ENCODE results near the gene HBA2. TPM values are rescaled to one million over a fixed set of nuclear protein-coding genes. Genes with fewer than 3 reads are reported as not detected.
"Not testable (repeated sequence)": the region's sequence is repeated elsewhere in the genome, so short reads cannot be mapped to it uniquely, and the experiment has no call there.

HBA2 gene
- total RNA-seq, 1 donor from 2014 or later, result not detected

DNA sequence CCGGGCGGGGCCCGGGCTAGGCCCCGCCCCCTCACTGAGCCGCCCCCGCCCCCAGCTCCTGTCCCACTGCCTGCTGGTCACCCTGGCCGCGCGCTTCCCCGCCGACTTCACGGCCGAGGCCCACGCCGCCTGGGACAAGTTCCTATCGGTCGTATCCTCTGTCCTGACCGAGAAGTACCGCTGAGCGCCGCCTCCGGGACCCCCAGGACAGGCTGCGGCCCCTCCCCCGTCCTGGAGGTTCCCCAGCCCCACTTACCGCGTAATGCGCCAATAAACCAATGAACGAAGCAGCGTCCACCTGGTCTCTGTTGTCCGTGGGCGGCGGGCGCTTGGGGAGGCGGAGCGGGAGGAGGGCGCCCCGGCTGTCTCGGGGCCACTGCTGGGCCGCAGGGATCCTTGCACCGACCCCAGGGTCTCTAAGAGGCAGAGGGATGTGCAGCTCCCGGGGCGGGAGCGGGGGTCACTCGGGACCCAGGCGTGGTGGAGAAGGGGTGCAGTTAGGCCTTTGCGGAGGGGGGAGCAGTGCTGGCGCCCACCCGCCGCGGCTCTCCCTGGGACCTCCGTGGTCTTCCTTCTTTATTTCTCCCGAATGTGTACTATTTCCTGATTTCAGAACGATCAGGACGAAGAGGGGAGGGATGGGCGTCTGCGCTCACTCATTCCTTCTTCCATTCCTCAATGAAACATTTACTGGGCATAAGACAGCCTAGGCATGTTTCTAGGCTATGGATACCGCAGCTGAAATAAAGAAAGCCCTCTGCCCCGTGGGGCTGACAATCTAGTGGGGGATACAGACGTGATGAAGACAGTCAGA lies 18.3 kb upstream of the HBA2 start:
- intact Hi-C loops (cut with micrococcal nuclease), result no loop called here

- intact Hi-C loops (cut with micrococcal nuclease), result no loop called here
These were observed 17.7 kb upstream of the HBA2 start for GRCh38 chr16:155031-155398.

DNA sequence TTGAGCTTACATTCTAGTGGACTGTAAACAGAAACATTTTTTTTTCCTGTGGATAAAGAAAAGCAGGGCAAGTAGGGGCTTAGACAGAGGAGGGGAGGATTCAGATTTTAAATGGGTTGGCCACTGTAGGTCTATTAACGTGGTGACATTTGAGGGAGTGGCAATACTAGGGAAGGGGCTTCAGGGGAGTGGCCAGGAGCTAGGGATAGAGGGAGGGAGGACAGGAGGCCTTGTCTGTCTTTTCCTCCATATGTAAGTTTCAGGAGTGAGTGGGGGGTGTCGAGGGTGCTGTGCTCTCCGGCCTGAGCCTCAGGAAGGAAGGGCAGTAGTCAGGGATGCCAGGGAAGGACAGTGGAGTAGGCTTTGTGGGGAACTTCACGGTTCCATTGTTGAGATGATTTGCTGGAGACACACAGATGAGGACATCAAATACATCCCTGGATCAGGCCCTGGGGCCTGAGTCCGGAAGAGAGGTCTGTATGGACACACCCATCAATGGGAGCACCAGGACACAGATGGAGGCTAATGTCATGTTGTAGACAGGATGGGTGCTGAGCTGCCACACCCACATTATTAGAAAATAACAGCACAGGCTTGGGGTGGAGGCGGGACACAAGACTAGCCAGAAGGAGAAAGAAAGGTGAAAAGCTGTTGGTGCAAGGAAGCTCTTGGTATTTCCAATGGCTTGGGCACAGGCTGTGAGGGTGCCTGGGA lies 13.4 kb upstream of the HBA2 start:
- intact Hi-C loops (cut with micrococcal nuclease), result no loop called here

DNA sequence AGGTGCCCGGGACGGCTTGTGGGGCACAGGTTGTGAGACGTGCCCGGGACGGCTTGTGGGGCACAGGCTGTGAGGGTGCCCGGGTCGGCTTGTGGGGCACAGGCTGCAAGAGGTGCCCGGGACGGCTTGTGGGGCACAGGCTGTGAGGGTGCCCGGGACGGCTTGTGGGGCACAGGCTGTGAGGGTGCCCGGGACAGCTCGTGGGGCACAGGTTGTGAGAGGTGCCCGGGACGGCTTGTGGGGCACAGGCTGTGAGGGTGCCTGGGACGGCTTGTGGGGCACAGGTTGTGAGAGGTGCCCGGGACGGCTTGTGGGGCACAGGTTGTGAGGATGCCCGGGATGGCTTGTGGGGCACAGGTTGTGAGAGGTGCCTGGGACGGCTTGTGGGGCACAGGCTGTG lies 12.4 kb upstream of the HBA2 start:
- intact Hi-C loops (cut with micrococcal nuclease), result not testable (repeated sequence)

- intact Hi-C loops (cut with micrococcal nuclease), result no loop called here
These were observed 11.9 kb upstream of the HBA2 start for GRCh38 chr16:160691-161190.

- intact Hi-C loops (cut with micrococcal nuclease), result no loop called here
These were observed 10.2 kb upstream of the HBA2 start for GRCh38 chr16:162271-162991.

- intact Hi-C loops (cut with micrococcal nuclease), result not testable (repeated sequence)
These were observed 9.5 kb upstream of the HBA2 start for GRCh38 chr16:163139-163538.

DNA sequence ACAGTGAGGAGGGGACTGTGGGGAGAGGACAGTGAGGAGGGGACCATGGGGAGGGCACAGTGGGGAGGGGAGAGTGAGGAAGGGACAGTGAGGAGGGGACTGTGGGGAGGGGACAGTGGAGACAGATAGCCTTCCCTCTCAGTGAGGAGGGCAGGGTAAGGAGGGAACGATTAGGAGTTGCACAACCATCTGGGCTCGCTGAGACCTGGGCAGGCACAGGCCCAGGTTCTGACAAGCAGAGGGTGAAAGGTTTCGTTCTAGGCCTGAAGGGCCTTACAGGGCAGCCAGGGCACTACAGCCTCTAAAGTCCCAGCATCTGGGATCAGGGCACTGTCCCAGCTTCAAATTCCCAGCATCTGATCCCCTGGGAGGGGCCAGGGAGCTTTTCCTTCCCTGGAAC lies 9.0 kb upstream of the HBA2 start:
- intact Hi-C loops (cut with micrococcal nuclease), result not testable (repeated sequence)

DNA sequence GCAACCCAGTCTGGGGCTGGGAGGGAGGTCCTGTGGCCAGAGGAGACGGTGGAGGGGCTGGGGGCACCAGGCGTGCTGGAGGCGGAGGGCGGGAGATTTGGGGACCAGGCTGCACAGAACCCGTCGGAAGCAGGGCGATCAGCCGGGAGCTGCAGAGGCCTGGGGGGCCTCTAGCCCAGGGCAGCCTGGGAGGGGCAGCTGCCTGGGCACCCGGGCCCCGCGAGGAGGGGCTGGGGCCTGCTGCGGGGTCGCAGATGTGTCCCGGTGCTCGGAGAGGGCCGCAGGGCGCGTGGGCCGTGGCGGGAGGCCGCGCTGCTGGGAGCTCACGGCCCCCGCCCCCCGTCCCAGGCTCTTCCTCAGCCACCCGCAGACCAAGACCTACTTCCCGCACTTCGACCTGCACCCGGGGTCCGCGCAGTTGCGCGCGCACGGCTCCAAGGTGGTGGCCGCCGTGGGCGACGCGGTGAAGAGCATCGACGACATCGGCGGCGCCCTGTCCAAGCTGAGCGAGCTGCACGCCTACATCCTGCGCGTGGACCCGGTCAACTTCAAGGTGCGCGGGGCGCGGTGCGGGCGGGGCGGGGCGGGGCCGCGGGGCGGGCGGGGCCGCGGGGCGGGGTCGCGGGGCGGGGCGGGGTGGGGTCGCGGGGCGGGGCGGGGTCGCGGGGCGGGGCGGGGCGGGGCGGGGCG lies 8.4 kb upstream of the HBA2 start:
- intact Hi-C loops (cut with micrococcal nuclease), result not testable (repeated sequence)

GRCh38 chr16:164827-165538 lies 7.7 kb upstream of the HBA2 start:
- intact Hi-C loops (cut with micrococcal nuclease), result no loop called here

GRCh38 chr16:165539-166374 lies 6.9 kb upstream of the HBA2 start, which contains the start of gene HBM:
HBM (plus strand) TSS chr16:165978; CDS start chr16:165998, 20 bp downstream.
- intact Hi-C loops (cut with micrococcal nuclease), result no loop called here

GRCh38 chr16:166375-167121 lies 6.1 kb upstream of the HBA2 start:
- intact Hi-C loops (cut with micrococcal nuclease), result no loop called here

DNA sequence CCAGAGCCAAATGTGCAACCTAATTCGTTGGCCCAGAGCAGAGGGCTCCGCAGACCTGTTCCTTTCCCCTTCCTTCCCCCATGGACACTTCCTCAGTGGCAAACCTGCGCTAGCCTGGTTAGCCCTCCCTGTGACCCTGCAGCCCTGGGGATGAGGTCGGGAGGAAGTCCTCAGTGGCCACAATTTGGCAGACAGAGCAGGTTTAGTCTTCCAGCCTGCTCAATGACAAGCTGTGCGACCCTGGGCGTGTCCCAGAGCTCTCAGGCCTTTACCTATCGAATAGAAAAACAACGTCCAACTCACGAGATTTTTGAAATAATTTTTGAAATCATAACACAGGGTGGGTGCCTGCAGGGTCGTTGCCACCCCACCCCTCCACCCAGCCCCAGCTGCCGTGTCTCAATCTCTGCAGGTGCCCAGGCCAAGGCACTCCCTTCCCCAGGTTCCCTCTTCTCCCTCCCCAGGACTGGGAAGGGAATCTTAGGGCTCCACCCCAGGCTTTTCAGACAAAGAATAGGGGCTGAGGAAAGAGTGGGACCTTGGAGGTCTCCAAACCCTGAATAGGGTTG lies 5.5 kb upstream of the HBA2 start:
- intact Hi-C loops (cut with micrococcal nuclease), result no loop called here

DNA sequence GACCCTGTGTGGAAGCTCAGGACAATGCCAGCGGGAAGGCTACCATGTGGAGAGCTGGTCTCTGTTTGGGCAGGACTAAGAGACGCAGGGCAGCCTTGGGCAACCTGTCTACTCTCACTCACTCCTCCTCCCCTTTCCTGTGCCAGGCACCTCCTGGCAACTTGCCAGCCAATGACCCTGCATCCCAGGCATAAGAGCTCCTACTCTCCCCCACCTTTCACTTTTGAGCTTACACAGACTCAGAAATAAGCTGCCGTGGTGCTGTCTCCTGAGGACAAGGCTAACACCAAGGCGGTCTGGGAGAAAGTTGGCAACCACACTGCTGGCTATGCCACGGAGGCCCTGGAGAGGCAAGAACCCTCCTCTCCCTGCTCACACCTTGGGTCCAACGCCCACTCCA lies 4.3 kb upstream of the HBA2 start:
- intact Hi-C loops (cut with micrococcal nuclease), result no loop called here

DNA sequence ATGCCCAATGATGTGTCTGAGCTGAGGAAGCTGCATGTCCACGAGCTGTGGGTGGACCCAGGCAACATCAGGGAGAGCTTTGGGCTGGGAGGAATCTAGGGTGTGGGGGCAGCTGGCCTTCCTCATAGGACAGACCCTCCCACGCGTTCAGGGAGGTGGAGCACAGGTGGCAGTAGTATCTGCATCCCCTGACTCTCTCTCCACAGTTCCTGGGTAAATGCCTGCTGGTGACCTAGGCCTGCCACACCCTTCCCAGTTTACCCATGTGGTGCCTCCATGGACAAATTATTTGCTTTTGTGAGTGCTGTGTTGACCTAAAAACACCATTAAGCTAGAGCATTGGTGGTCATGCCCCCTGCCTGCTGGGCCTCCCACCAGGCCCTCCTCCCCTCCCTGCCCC lies 3.7 kb upstream of the HBA2 start:
- intact Hi-C loops (cut with micrococcal nuclease), result no loop called here

- intact Hi-C loops (cut with micrococcal nuclease), result not testable (repeated sequence)
These were observed 2.6 kb upstream of the HBA2 start for GRCh38 chr16:170088-170507.

DNA sequence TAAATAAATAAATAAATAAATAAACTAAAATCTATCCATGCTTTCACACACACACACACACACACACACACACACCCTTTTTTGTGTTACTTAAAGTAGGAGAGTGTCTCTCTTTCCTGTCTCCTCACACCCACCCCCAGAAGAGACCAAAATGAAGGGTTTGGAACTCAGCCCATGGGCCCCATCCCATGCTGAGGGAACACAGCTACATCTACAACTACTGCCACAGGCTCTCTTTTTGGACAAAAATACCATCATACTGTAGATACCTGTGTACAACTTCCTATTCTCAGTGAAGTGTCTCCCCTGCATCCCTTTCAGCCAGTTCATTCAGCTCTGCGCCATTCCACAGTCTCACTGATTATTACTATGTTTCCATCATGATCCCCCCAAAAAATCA lies 1.9 kb upstream of the HBA2 start:
- intact Hi-C loops (cut with micrococcal nuclease), result no loop called here

- intact Hi-C loops (cut with micrococcal nuclease), result not testable (repeated sequence)
These were observed 657 bp downstream of the HBA2 start for GRCh38 chr16:173211-173854.
